HL-60 (cell line): ENCODE measurements around the gene GASK1A.
"Not testable (repeated sequence)": the region's sequence is repeated elsewhere in the genome, so short reads cannot be mapped to it uniquely, and the experiment has no call there.

Source experiments
- DNase-seq, 2 experiments: peaks; one replicate each; pipeline ENCODE4 v3.0.0-alpha.2; 2010 to 2020; ENCODE audit warnings: low read depth in 1 of 2, low spot score in 1 of 2
- H3K27ac ChIP-seq: fragments of 250-450 bp; sonication (Bioruptor Pico); replicated peaks from 2 replicates; pipeline ENCODE4 v1.5.1; 2020; ENCODE audit warnings: mild to moderate bottlenecking, moderate library complexity
- H3K27me3 ChIP-seq: fragments of 250-450 bp; sonication (Bioruptor Pico); 2 replicates; pipeline ENCODE4 v1.5.1; 2021; ENCODE audit warnings: mild to moderate bottlenecking, moderate library complexity; ENCODE audit not compliant: insufficient read depth, poor library complexity, severe bottlenecking
- H3K4me3 ChIP-seq: replicated peaks from 2 replicates; pipeline ENCODE4 v1.5.1; 2011; ENCODE audit warnings: mild to moderate bottlenecking, control low read depth, low read length; ENCODE audit not compliant: insufficient read depth
- CTCF ChIP-seq: IDR thresholded peaks from one replicate; pipeline ENCODE4 v1.5.1; 2011; ENCODE audit warnings: low read length, control low read depth, inconsistent platforms; ENCODE audit not compliant: insufficient read depth
- GABPA ChIP-seq: IDR thresholded peaks from 2 replicates; pipeline ENCODE4 v1.6.1; 2012; ENCODE audit warnings: low read depth
- POLR2AphosphoS5 ChIP-seq: IDR thresholded peaks from 2 replicates; pipeline ENCODE4 v1.6.1; 2012; ENCODE audit warnings: low read depth
- REST ChIP-seq: IDR thresholded peaks from 2 replicates; pipeline ENCODE4 v1.6.1; 2012; ENCODE audit warnings: low read depth; ENCODE audit not compliant: insufficient replicate concordance
- SPI1 ChIP-seq: IDR thresholded peaks from 2 replicates; pipeline ENCODE4 v1.6.1; 2012; ENCODE audit warnings: low read depth, mild to moderate bottlenecking, borderline replicate concordance

GASK1A gene

DNA sequence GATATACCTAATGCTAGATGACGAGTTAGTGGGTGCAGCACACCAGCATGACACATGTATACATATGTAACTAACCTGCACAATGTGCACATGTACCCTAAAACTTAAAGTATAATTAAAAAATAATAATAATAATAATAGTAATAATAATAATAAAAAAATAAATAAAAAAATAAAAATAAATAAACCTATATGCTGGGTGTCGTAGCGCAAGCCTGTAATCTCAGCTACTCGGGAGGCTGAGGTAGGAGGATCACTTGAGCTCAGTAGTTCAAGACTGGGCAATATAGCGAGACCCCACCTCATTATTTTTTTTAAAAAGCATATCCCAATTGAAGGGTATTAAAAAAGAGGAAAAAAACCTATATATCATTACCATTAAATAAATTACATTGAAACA, 91.6 kb downstream of the GASK1A start:
- not testable (repeated sequence) for H3K4me3 ChIP-seq, DNase-seq, H3K27ac ChIP-seq, H3K27me3 ChIP-seq

DNA sequence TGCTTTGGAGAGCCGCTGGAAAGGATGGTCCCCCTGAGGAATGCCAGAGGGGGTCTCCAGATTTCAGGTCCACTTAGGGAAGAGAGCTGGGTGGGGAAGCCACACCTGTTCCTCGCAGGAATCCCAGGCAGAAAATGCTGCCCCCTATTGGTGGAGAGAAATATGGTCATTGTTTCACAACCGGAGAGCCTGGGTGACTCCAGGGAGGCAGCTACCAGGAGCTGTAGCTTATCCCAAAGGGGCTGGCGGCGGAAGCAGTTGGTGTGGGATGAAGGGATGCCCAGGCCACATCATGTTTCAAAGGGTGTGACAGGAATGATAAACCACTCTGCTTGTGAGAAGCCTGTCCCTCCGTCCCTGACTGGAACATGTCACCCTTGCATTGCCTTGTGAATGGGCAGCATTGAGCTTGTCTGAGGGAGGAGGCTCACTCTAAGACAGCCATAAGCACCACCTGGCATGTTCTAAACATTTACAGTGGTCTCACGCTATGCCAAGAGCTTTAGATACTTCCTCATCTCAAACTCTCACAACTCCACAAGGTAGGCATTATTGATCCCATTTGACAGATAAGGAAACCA, 92.3 kb downstream of the GASK1A start:
- DNase-seq: peak in 1 of 2 experiments; percentile 19
- H3K27ac ChIP-seq: no peak overlapping the region
- H3K4me3 ChIP-seq: no peak overlapping the region
- no peak for TF ChIP-seq GABPA
- TF ChIP-seq SPI1: no peak
- no peak for TF ChIP-seq POLR2AphosphoS5
- no peak for TF ChIP-seq REST
- TF ChIP-seq CTCF: peak; percentile 25
- H3K27me3 ChIP-seq: no peaks in the 10 kb centered on the region

- Histone ChIP-seq H3K27me3 (no peaks in the 10 kb centered on the region), H3K27ac (no peak overlapping the region), H3K4me3 (no peak overlapping the region)
- TF ChIP-seq SPI1 (no peak), REST (no peak), CTCF (no peak), POLR2AphosphoS5 (no peak), GABPA (no peak)
- no peak for DNase-seq
These were observed 93.2 kb downstream of the GASK1A start for GRCh38 chr3:43072361-43072760.

- no peak overlapping the region for H3K4me3 ChIP-seq
- H3K27ac ChIP-seq: no peak overlapping the region
- TF ChIP-seq GABPA (no peak), POLR2AphosphoS5 (no peak), SPI1 (no peak)
- no peak for DNase-seq
- no peaks in the 10 kb centered on the region for H3K27me3 ChIP-seq
These were observed 94.2 kb downstream of the GASK1A start for GRCh38 chr3:43073116-43073835.

DNA sequence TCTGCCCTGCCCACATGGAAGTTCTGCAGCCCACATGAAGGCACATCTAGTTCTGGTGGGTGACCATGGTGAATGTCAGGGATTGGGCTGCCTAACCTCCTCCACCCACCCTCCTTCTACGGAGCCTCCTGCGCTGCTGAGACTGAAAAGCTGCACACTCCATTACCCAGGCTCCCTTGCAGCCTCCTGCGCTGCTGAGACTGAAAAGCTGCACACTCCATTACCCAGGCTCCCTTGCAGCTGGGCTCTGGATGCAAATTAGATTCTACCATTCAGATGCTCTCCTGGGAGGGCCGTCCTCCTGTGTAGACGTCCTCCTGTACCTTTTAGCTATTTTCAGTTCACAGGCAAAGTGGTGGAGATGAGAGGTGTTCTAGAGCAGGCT, 94.7 kb downstream of the GASK1A start:
- H3K27me3 ChIP-seq: no peaks in the 10 kb centered on the region
- no peak overlapping the region for H3K27ac ChIP-seq
- TF ChIP-seq GABPA: no peak
- no peak for TF ChIP-seq REST
- no peak for TF ChIP-seq CTCF
- TF ChIP-seq SPI1: no peak
- no peak for TF ChIP-seq POLR2AphosphoS5
- no peak for DNase-seq
- H3K4me3 ChIP-seq: no peak overlapping the region
